Epithelial cell of esophagus (primary cell): ENCODE data around the gene AURKB.

Source experiments
- DNase-seq: peaks from one replicate; pipeline ENCODE4 v3.0.0; 2010; ENCODE audit warnings: low read depth
- H3K4me3 ChIP-seq: 2 replicates; pipeline ENCODE4 v1.5.1; 2011; ENCODE audit warnings: mild to moderate bottlenecking, low read length, control low read depth
- TF ChIP-seq, protein P1 (sequence below): IDR thresholded peaks from 2 replicates; pipeline ENCODE4 v1.5.1; 2011; ENCODE audit warnings: low read depth, mild to moderate bottlenecking, low read length, control low read depth, inconsistent platforms; ENCODE audit not compliant: insufficient read depth; ENCODE audit errors: missing control alignments

The AURKB gene

DNA sequence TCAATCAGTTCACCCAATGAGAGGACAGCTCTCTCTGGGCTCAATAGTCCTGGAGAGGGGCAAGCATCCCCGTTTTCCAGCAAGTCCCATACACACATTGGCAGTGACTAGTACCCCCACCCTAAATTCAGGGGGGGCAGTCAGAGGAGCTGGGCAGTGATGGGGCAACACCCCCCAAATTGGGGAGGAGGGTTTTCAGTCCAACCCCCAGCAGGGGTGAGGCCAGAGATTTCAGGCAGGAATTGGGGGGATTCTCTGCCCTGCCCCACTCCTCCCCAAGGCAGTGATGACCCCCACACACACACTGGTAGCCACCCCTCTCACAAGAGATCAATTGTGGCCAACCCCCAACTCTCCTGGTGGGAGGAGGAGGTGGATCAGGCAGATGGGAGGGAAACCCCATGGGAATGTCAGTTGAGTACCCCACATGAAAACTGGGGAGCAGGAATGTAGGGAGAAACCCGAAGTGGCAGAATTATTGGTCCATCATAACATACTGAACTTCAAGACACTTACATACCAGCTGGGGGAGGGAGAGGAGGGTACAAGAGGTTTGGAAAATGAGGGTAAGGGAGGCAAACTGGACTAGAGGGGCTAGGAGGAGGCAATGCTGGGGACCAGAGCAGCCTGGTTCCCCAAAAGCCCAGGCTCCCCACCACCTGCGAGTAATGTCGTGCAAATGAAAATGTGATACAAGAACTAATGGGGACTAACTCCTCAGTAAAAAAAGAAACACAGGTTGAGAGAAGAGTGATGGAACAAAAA, 50.7 kb downstream of the AURKB start:
- no peak overlapping the region for H3K4me3 ChIP-seq
- no peak for DNase-seq
- TF ChIP-seq, protein P1, sequence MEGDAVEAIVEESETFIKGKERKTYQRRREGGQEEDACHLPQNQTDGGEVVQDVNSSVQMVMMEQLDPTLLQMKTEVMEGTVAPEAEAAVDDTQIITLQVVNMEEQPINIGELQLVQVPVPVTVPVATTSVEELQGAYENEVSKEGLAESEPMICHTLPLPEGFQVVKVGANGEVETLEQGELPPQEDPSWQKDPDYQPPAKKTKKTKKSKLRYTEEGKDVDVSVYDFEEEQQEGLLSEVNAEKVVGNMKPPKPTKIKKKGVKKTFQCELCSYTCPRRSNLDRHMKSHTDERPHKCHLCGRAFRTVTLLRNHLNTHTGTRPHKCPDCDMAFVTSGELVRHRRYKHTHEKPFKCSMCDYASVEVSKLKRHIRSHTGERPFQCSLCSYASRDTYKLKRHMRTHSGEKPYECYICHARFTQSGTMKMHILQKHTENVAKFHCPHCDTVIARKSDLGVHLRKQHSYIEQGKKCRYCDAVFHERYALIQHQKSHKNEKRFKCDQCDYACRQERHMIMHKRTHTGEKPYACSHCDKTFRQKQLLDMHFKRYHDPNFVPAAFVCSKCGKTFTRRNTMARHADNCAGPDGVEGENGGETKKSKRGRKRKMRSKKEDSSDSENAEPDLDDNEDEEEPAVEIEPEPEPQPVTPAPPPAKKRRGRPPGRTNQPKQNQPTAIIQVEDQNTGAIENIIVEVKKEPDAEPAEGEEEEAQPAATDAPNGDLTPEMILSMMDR = no peak

DNA sequence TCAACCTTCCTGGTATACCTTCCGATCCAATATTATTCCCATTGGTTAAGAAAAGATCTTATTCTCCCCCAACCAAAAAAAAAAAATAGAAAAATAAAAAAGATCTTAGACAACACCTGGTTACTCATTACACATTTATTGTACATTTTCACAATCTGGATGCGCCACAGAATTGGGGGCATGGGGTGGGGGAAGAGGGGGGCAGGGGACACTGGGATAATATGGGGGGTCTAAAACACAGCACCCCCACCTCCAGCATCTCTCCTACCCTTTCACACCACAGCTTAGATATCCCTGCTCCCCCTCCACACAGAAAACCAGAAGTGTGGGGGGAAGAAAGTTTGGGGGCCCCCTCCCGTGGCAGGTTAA, 51.4 kb downstream of the AURKB start:
- no peak overlapping the region for H3K4me3 ChIP-seq
- no peak for DNase-seq
- TF ChIP-seq, protein P1 = no peak

DNA sequence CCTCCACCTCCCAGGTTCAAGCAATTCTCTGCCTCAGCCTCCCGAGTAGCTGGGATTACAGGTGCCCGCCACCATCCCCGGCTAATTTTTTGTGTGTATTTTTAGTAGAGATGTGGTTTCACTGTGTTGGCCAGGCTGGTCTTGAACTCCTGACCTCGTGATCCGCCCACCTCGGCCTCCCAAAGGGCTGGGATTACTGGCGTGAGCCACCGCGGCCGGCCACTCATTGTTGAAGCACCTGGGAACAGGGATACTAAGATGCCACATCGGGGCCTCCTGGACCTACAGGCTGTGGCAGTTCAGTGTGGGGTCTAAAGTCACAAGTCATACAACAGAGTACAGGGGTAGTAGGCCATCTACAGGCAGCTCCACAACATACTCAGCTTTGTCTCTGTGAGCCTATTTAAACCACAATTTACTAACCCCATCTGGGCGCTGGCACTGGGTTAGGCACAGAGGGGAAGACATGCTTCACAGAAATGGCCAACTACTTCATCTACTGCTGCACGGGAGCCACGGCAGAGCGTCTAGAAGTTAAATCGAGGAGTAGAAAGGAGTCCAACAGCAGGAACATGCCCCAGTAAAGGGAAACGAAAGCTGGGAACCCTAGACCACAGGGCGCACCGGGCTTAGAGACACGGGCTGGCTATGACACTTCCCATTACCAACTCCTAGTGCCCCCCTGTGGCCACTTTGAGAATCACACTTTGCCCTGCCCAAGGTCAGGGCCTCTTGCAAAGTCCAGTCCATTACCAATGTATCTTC, 51.9 kb downstream of the AURKB start:
- TF ChIP-seq, protein P1 = peak; percentile 90
- peak; percentile 84 for DNase-seq
- H3K4me3 ChIP-seq = no peak overlapping the region

DNA sequence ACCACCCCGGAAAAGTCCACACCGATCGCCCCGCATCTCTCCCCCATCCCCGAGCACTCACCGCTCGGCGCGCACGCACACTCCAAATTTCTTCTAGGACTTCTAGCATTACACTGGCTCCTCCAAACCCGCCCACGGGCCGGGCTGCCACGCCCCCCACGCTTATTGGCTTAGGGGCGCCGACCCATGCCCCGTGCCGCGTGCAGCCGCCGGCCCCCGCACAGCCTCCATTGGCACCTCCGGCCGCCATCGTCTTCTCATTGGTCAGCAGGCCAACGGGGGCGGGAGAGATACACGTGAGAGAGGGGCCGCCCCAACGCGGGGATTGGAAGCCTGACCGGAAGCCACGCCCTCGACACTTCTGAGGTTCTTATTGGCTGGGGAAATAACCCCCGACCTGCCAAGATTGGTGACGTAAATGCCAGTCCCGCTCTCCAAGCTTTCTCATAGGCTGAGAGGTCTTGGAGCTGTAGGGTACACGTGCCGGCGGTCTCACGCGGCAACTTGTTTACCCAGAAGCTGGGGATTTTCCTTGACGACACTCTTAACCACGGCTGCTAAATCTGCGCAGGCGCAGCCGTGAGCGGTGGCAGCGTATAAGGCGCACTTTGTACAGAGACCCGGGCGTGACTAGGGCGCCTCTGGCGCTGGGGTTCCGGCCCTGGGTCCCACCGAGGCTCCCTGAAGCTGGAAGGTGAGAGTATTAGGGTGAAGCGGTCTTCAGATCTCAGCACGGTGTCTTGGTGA, 54.0 kb downstream of the AURKB start:
- TF ChIP-seq, protein P1 = no peak
- peak; percentile 100 for DNase-seq
- H3K4me3 ChIP-seq = peak overlapping the region; percentile 100

DNA sequence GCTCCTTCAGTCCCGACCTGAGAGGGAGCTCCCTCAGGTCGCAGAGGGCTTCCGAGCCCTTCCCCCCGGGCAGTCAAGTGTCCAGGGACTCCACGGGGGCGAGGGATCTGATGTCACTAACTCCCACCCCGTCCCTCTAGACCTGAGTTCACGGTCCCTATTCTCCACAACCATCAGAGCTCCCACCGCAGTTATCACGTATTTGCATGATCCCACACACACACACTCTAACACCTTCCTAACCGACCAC, 54.5 kb downstream of the AURKB start:
- TF ChIP-seq, protein P1 = no peak
- no peak for DNase-seq
- H3K4me3 ChIP-seq = peak overlapping the region; percentile 100

DNA sequence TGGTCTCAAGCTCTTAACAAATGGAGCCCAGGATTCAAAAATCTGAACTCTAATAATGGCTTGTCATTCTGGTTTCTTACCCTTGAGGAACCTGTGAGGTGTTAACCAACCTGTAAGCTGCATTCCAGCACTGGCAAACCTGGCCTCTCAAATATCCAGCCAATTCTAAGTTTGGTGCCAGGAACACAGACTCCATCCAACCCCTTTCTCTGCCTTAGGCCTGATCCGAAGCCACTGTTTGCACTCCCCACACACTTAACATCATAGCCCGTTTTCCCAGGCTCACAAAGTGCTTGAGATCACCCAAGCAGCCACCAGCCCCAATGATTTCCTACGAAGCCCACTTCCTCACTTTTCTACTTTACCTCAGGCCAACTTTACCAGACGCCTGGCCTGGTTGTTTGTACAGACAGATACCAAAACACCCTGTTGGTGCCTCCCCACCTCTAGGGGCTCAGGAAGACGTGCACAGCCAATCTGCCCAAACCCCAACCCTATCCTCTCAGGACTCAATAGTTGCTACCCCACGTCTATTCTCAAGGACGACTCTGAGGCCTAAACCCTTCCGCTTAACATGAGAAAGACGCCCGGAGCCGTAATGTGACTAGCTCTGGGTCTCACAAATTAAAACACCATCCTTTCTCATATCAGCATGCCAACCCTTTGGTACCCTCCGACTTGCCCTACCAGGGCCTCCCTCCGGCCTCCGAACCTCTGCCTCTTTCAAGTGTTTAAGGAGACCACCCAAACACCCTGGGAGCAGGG, 55.0 kb downstream of the AURKB start:
- H3K4me3 ChIP-seq = peak overlapping the region; percentile 100
- TF ChIP-seq, protein P1 = peak; percentile 11
- DNase-seq = no peak
